ENCODE results near the gene TTN.

DNA sequence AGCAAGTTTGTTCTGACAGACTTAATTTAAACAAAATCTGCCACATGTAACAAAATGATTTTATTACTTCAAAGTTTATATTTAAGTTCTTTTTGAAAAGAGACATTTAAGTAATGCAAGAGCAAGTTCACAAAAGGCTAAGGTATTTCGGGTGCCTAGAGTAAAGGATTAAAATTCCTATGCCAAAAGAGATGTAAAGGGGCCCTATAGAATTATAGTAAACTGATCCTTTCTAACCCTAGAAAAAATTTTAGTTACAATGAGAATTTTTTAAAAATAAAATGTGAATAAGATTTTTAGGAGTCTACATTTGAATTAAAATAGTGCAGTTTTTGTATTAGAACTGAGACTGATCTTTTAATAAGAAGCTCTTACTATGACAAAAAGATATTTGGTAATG lies 179.8 kb downstream of the TTN start:
- TF ChIP-seq SUZ12 (IDR thresholded peaks at IDR 0.05; ENCODE audit: extremely low read depth, insufficient read depth, insufficient read length) (no peak), YY1 (IDR thresholded peaks at IDR 0.05; ENCODE audit: insufficient read depth, insufficient read length) (no peak)

Data from NT2/D1 (cell line).